ENCODE measurements around the gene C1orf174.

The C1orf174 gene

DNA sequence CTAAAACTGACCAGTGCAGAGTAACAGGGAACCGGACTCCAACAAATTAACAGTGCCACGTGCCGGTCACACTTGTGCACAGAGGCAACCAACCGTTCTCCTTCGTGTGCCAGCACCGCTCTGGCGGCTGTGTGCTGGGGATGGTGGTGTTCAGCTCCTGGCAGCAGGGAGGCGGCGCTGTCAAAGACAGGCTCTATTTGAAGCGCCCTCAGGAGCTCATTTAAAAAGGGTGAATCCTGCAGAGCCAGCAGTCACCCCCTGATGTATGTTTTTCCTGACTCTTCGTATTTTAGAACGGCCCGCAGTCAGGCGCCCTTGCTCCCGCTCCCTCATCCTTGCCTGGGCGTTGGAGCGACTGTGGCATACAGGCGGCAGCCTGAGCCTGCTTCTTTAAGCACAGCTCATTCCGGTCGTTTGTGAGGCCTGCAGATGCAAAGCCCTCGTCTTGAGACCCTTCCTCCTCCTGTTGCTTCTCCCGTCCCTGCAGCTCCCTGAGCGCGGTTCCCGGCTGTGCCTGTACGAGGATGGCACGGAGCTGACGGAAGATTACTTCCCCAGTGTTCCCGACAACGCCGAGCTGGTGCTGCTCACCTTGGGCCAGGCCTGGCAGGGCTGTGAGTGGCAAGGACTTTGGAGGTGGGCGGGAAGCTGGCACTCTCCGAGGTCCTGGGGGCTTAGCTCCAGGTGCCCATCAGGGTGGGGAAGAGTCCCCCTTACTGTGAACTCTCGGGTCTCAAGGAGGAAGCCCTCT lies 41.7 kb downstream of the C1orf174 start:
- no peaks in the 10 kb centered on the region for H3K9me3 ChIP-seq (ENCODE audit: insufficient read depth, low read length)
- TF ChIP-seq EZH2phosphoT487 (IDR thresholded peaks at IDR 0.05; ENCODE audit: low read depth) (no peak), CTCF (IDR thresholded peaks at IDR 0.05; ENCODE audit: low read depth, low read length) (no peak)
- H3K27ac ChIP-seq (ENCODE audit: low read length) = no peak overlapping the region
- peak overlapping the region; percentile 97 for H3K4me3 ChIP-seq (ENCODE audit: low read length)
- no peaks in the 10 kb centered on the region for H3K27me3 ChIP-seq (ENCODE audit: low read depth, low read length)
- H2AFZ ChIP-seq (ENCODE audit: low read depth, low read length) = no peak overlapping the region
- H3K4me2 ChIP-seq (ENCODE audit: low read length) = peak overlapping the region; percentile 87
- no peaks in the 10 kb centered on the region for H3K36me3 ChIP-seq (replicated peaks; ENCODE audit: low read depth, low read length)
- H3K4me1 ChIP-seq (ENCODE audit: low read length) = peaks cover 16% of the 10 kb centered on the region
- H4K20me1 ChIP-seq (ENCODE audit: insufficient read depth, low read length) = peaks cover 8% of the 10 kb centered on the region; the same call in 1 of the 2 replicates
- peaks cover 47% of the 10 kb centered on the region for H3K79me2 ChIP-seq (ENCODE audit: low read length)
- H3K9ac ChIP-seq (ENCODE audit: low read length) = peak overlapping the region; percentile 67; the same call in 1 of the 2 replicates

DNA sequence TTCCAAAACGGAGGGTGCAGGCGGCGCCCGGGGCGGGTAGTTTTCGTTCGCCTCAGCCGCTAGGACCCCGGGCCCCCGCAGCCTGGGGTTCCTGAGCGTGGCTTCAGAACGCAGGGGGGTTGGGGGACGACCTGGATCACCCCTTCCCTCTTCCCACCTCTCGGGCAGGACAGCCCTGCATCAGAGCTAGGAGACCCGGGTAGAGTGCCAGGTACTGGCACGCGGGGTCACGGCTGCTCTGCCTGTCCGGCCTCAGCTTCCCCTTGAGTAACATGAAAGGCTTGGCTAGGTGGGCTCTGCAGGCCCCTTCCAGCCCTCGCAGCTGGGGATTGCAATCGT lies 42.3 kb downstream of the C1orf174 start:
- Histone ChIP-seq H3K79me2 (ENCODE audit: low read length) (peaks cover 47% of the 10 kb centered on the region), H2AFZ (ENCODE audit: low read depth, low read length) (peak overlapping the region; percentile 90), H3K36me3 (replicated peaks; ENCODE audit: low read depth, low read length) (no peaks in the 10 kb centered on the region), H4K20me1 (ENCODE audit: insufficient read depth, low read length) (peaks cover 8% of the 10 kb centered on the region; the same call in 1 of the 2 replicates), H3K4me3 (ENCODE audit: low read length) (peak overlapping the region; percentile 97), H3K27me3 (ENCODE audit: low read depth, low read length) (no peaks in the 10 kb centered on the region), H3K9ac (ENCODE audit: low read length) (peak overlapping the region; percentile 67), H3K4me1 (ENCODE audit: low read length) (peaks cover 16% of the 10 kb centered on the region), H3K27ac (ENCODE audit: low read length) (peak overlapping the region; percentile 51; the same call in 1 of the 2 replicates), H3K9me3 (ENCODE audit: insufficient read depth, low read length) (no peaks in the 10 kb centered on the region), H3K4me2 (ENCODE audit: low read length) (peak overlapping the region; percentile 87)
- TF ChIP-seq EZH2phosphoT487 (IDR thresholded peaks at IDR 0.05; ENCODE audit: low read depth) (no peak), CTCF (IDR thresholded peaks at IDR 0.05; ENCODE audit: low read depth, low read length) (no peak)

DNA sequence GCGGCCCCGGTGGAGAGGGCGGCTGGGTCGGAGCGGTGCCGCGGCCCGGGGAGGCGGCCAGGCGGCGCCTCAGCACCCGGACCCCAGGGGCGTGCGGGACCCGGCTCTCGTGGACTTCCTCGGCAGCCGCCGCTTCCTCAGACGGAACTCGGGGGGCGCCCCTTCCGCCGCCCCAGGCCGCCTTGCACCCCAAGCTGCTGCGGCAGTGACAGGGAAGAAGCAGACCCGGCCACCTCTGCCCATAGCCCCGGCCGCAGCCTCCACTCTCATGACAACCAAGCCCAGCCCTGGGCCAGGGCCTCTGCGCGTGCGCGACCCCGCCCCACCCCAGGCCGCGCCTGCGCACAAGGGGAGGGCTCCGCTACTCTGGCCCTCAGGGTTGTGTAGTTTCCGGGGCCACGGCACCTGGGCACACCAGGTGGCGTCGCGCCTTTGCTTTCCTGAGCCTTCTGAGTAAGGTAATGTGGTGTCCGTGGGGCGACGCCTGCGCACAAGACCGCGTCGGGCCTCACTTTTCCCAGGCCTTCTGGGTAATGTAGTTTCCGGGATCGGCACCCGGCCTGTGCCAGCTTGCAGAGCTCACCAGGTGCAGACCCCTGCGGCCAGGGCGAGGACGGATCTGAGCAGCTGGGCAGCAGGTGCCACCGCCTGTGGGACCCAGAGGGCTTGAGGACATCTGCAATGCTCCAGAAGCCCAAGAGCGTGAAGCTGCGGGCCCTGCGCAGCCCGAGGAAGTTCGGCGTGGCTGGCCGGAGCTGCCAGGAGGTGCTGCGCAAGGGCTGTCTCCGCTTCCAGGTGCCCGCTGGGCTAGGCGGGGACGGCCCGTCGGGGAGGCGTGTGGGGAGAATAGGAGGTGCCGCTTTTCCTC lies 42.9 kb downstream of the C1orf174 start, which contains the start of the genes CEP104 and DFFB:
Gene CEP104, minus strand, starts transcription at position 289 of the 868 bp plus-strand sequence. CDS start 4,804 bp downstream, outside the sequence.
Gene DFFB, plus strand, starts transcription at position 554 of the 868 bp plus-strand sequence. Its CDS starts 128 bp downstream, at position 682.
- Histone ChIP-seq H3K27ac (ENCODE audit: low read length) (peak within 1 kb of the TSS; percentile 51), H3K4me3 (ENCODE audit: low read length) (peak within 1 kb of the TSS; percentile 97), H3K9ac (ENCODE audit: low read length) (peak within 1 kb of the TSS; percentile 68), H3K36me3 (replicated peaks; ENCODE audit: low read depth, low read length) (no peaks in the 10 kb centered on the region), H3K4me2 (ENCODE audit: low read length) (peak within 1 kb of the TSS; percentile 87), H3K79me2 (ENCODE audit: low read length) (peaks cover 47% of the 10 kb centered on the region), H3K9me3 (ENCODE audit: insufficient read depth, low read length) (no peaks in the 10 kb centered on the region), H3K4me1 (ENCODE audit: low read length) (peaks cover 16% of the 10 kb centered on the region), H4K20me1 (ENCODE audit: insufficient read depth, low read length) (peaks cover 8% of the 10 kb centered on the region; the same call in 1 of the 2 replicates), H2AFZ (ENCODE audit: low read depth, low read length) (peak within 1 kb of the TSS; percentile 90), H3K27me3 (ENCODE audit: low read depth, low read length) (no peaks in the 10 kb centered on the region)
- TF ChIP-seq EZH2phosphoT487 (IDR thresholded peaks at IDR 0.05; ENCODE audit: low read depth) (no peak), CTCF (IDR thresholded peaks at IDR 0.05; ENCODE audit: low read depth, low read length) (peak; percentile 44)
